ENCODE data around the gene AP1S3. TPM values are rescaled to one million over a fixed set of nuclear protein-coding genes. Genes with fewer than 3 reads are reported as not detected.

AP1S3 gene
- total RNA-seq, 1 donor from 2014 or later: 14.3 TPM

- no peak overlapping the region for H2AFZ ChIP-seq (ENCODE audit: low read depth, low read length)
- H3K4me2 ChIP-seq (ENCODE audit: low read length): no peak overlapping the region
- DNase-seq (ENCODE audit: low read depth): no peak
- H3K4me1 Mint-ChIP-seq (ENCODE audit: low read depth, unreplicated experiment): no peaks in the 10 kb centered on the region
- H3K4me3 Mint-ChIP-seq (ENCODE audit: unreplicated experiment): no peak overlapping the region
- H3K79me2 ChIP-seq (ENCODE audit: insufficient read depth, low read length): peaks cover 35% of the 10 kb centered on the region
- no peaks in the 10 kb centered on the region for H3K9me3 Mint-ChIP-seq (ENCODE audit: unreplicated experiment)
- TF ChIP-seq CTCF (IDR thresholded peaks at IDR 0.05; ENCODE audit: insufficient read depth, low read depth, low read length) (no peak), EZH2 (IDR thresholded peaks at IDR 0.05; ENCODE audit: insufficient read depth, low read length) (no peak)
- no peaks in the 10 kb centered on the region for H3K27me3 ChIP-seq (ENCODE audit: insufficient read depth, low read length)
- H3K27ac ChIP-seq (ENCODE audit: low read depth, low read length): no peak overlapping the region
- H3K27ac Mint-ChIP-seq (ENCODE audit: unreplicated experiment): peak overlapping the region; percentile 80
- FAIRE-seq: no peak
- H3K9ac ChIP-seq (ENCODE audit: low read length): no peak overlapping the region
- no peaks in the 10 kb centered on the region for H3K36me3 Mint-ChIP-seq (ENCODE audit: low read depth, unreplicated experiment)
- no peak overlapping the region for H3K4me3 ChIP-seq (ENCODE audit: insufficient read depth, low read depth, low read length)
- H4K20me1 ChIP-seq (ENCODE audit: insufficient read depth, low read length): no peaks in the 10 kb centered on the region
- no peaks in the 10 kb centered on the region for H3K36me3 ChIP-seq (ENCODE audit: insufficient read depth, low read length)
- peaks cover 5% of the 10 kb centered on the region for H3K4me1 ChIP-seq (ENCODE audit: insufficient read depth, low read length)
- H3K27me3 Mint-ChIP-seq (ENCODE audit: low read depth, unreplicated experiment): peaks cover 3% of the 10 kb centered on the region
- no peaks in the 10 kb centered on the region for H3K9me3 ChIP-seq (ENCODE audit: insufficient read depth, low read depth, low read length)
These were observed 5.0 kb downstream of the AP1S3 start for GRCh38 chr2:223832241-223832903.

GRCh38 chr2:223829128-223829527, 8.3 kb downstream of the AP1S3 start:
- no peaks in the 10 kb centered on the region for H3K9me3 ChIP-seq (ENCODE audit: insufficient read depth, low read depth, low read length)
- H3K36me3 ChIP-seq (ENCODE audit: insufficient read depth, low read length): no peaks in the 10 kb centered on the region
- H3K4me2 ChIP-seq (ENCODE audit: low read length): no peak overlapping the region
- no peaks in the 10 kb centered on the region for H3K36me3 Mint-ChIP-seq (ENCODE audit: low read depth, unreplicated experiment)
- peaks cover 20% of the 10 kb centered on the region for H3K79me2 ChIP-seq (ENCODE audit: insufficient read depth, low read length)
- no peak overlapping the region for H3K4me3 Mint-ChIP-seq (ENCODE audit: unreplicated experiment)
- H3K4me1 Mint-ChIP-seq (ENCODE audit: low read depth, unreplicated experiment): peaks cover 3% of the 10 kb centered on the region
- H4K20me1 ChIP-seq (ENCODE audit: insufficient read depth, low read length): no peaks in the 10 kb centered on the region
- no peaks in the 10 kb centered on the region for H3K27me3 Mint-ChIP-seq (ENCODE audit: low read depth, unreplicated experiment)
- no peaks in the 10 kb centered on the region for H3K27me3 ChIP-seq (ENCODE audit: insufficient read depth, low read length)
- no peak overlapping the region for H3K27ac ChIP-seq (ENCODE audit: low read depth, low read length)
- no peak overlapping the region for H3K27ac Mint-ChIP-seq (ENCODE audit: unreplicated experiment)
- H3K4me3 ChIP-seq (ENCODE audit: insufficient read depth, low read depth, low read length): no peak overlapping the region
- no peaks in the 10 kb centered on the region for H3K4me1 ChIP-seq (ENCODE audit: insufficient read depth, low read length)
- FAIRE-seq: no peak
- TF ChIP-seq EZH2 (IDR thresholded peaks at IDR 0.05; ENCODE audit: insufficient read depth, low read length) (no peak), CTCF (IDR thresholded peaks at IDR 0.05; ENCODE audit: insufficient read depth, low read depth, low read length) (no peak)
- H3K9ac ChIP-seq (ENCODE audit: low read length): no peak overlapping the region
- no peak overlapping the region for H2AFZ ChIP-seq (ENCODE audit: low read depth, low read length)
- DNase-seq (ENCODE audit: low read depth): no peak
- no peaks in the 10 kb centered on the region for H3K9me3 Mint-ChIP-seq (ENCODE audit: unreplicated experiment)

- H3K79me2 ChIP-seq (ENCODE audit: insufficient read depth, low read length): peaks cover 20% of the 10 kb centered on the region
- no peaks in the 10 kb centered on the region for H4K20me1 ChIP-seq (ENCODE audit: insufficient read depth, low read length)
- Mint-ChIP-seq H3K4me1 (ENCODE audit: low read depth, unreplicated experiment) (peaks cover 3% of the 10 kb centered on the region), H3K27ac (ENCODE audit: unreplicated experiment) (no peak overlapping the region), H3K4me3 (ENCODE audit: unreplicated experiment) (no peak overlapping the region), H3K27me3 (ENCODE audit: low read depth, unreplicated experiment) (no peaks in the 10 kb centered on the region), H3K36me3 (ENCODE audit: low read depth, unreplicated experiment) (no peaks in the 10 kb centered on the region), H3K9me3 (ENCODE audit: unreplicated experiment) (no peaks in the 10 kb centered on the region)
- no peaks in the 10 kb centered on the region for H3K27me3 ChIP-seq (ENCODE audit: insufficient read depth, low read length)
- H3K27ac ChIP-seq (ENCODE audit: low read depth, low read length): no peak overlapping the region
- no peaks in the 10 kb centered on the region for H3K4me1 ChIP-seq (ENCODE audit: insufficient read depth, low read length)
- no peak overlapping the region for H3K9ac ChIP-seq (ENCODE audit: low read length)
- no peak overlapping the region for H3K4me3 ChIP-seq (ENCODE audit: insufficient read depth, low read depth, low read length)
- TF ChIP-seq EZH2 (IDR thresholded peaks at IDR 0.05; ENCODE audit: insufficient read depth, low read length) (no peak), CTCF (IDR thresholded peaks at IDR 0.05; ENCODE audit: insufficient read depth, low read depth, low read length) (no peak)
- H3K9me3 ChIP-seq (ENCODE audit: insufficient read depth, low read depth, low read length): no peaks in the 10 kb centered on the region
- FAIRE-seq (no peak), DNase-seq (ENCODE audit: low read depth) (no peak)
- H3K4me2 ChIP-seq (ENCODE audit: low read length): no peak overlapping the region
- H3K36me3 ChIP-seq (ENCODE audit: insufficient read depth, low read length): no peaks in the 10 kb centered on the region
- no peak overlapping the region for H2AFZ ChIP-seq (ENCODE audit: low read depth, low read length)
These were observed 9.1 kb downstream of the AP1S3 start for GRCh38 chr2:223828314-223828713.

Measured in astrocyte (in vitro differentiated cells and primary cell).